H1 (cell line): ENCODE data around the gene LRRC4C. TPM values are rescaled to one million over a fixed set of nuclear protein-coding genes. Genes with fewer than 3 reads are reported as not detected.

Experiments
- GABPA ChIP-seq: IDR thresholded peaks from 2 replicates; pipeline ENCODE4 v1.6.1; 2011; ENCODE audit warnings: mild to moderate bottlenecking, low read length, moderate library complexity, borderline replicate concordance; ENCODE audit not compliant: insufficient read depth
- polyA plus RNA-seq, 7 experiments: library from polyadenylated mRNA; depleted of rRNA in 3 of 7; stranded (reverse) in 5 of 7; unstranded in 2 of 7; fragments of >200 nt in 5 of 7; fragments of 200-250 nt in 2 of 7; gene quantifications; 1 replicate in 5 of 7; 2 replicates in 1 of 7; 4 replicates in 1 of 7; pipeline versions ENCODE4 v1.2.1 to v1.2.3, GENCODE V29; 2011 to 2013; ENCODE audit warnings: missing spikeins in 2 of 7, mixed read lengths in 2 of 7
- total RNA-seq: library from RNA; stranded (reverse); fragmentation: NEBNext Ultra II Directional; extraction: Animal tissue kit (Norgen Biotek cat#: 25700); gene quantifications from 2 replicates; pipeline ENCODE4 v1.2.1, GENCODE V29; 2021

The LRRC4C gene
- total and polyA plus RNA-seq, 2 of the 8 experiments (the other 6 are each of a cell fraction or from before 2014, with no cell fraction given) = 0.23 to 2.2 TPM

GRCh38 chr11:41256041-41256440, 203.4 kb downstream of the LRRC4C start (continued):
- TF ChIP-seq GABPA = no peak
- TF ChIP-seq, all 59 proteins: peak for 0
